HG03280 (cell line): ENCODE data around the gene NOL9.
A peak's percentile ranks its signal among the peaks of the same experiment; 100 is the strongest.

Experiments used
- ATAC-seq: cut with Tn5 transposase; IDR thresholded peaks from one replicate; pipeline ENCODE4 v1.9.1; 2021; ENCODE audit warnings: mild to moderate bottlenecking, moderate library complexity; ENCODE audit not compliant: unreplicated experiment

NOL9 gene

DNA sequence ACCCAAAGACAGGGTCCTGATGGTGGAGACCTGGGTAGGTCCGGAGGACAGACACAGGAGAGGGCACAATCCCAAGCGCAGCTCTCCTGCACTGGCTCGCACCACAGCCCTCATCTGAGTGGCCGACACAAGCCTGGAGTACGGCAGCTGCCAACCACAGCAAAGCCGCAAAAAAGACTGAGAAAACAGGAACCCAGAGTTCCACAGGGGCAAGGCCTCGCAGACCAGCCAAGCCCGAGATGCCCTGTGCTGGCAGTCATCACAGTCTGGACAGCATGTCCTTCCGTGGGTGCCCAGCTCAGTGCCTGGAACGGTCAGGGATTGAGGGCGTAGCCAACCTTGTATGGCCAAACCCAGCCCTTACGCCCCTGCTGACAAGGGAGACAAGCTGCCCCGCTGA is 36.9 kb upstream of the NOL9 start:
- ATAC-seq: no peak

DNA sequence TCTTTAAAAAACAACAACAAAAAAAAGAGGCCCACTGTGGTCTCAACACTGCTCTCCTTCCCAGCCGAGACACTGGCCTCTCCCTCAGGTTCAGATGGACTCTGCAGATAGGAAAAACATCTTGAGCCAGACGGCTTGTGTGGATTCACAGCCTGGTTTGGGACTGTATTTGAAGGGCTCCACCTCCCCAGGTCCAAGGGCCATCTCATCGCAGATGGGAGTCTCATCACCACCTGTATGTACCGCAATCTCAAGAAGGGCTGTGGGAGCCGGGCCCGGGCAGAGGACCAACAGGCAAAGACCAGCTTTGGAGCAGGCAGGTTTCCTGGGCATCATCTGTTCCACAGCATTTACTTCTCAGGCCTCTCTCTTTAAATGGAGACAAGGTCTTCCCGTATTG is 35.7 kb upstream of the NOL9 start:
- no peak for ATAC-seq

DNA sequence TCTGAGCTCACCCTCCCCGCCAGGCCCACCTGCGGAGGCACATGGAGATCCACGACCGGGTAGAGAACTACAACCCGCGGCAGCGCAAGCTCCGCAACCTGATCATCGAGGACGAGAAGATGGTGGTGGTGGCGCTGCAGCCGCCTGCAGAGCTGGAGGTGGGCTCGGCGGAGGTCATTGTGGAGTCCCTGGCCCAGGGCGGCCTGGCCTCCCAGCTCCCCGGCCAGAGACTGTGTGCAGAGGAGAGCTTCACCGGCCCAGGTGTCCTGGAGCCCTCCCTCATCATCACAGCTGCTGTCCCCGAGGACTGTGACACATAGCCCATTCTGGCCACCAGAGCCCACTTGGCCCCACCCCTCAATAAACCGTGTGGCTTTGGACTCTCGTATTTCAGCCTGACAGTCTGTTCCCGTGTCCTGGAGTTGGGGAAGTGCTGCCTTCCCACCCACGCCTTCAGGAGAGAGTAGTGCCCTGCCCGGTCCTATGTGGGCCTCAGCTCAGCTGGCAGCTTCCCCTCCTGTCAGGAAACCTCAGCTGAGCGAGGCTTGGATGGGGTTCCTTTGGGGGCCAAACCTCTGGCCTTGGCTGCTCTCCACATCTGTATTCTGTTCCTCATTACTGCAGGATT is 34.7 kb upstream of the NOL9 start:
- ATAC-seq: no peak

DNA sequence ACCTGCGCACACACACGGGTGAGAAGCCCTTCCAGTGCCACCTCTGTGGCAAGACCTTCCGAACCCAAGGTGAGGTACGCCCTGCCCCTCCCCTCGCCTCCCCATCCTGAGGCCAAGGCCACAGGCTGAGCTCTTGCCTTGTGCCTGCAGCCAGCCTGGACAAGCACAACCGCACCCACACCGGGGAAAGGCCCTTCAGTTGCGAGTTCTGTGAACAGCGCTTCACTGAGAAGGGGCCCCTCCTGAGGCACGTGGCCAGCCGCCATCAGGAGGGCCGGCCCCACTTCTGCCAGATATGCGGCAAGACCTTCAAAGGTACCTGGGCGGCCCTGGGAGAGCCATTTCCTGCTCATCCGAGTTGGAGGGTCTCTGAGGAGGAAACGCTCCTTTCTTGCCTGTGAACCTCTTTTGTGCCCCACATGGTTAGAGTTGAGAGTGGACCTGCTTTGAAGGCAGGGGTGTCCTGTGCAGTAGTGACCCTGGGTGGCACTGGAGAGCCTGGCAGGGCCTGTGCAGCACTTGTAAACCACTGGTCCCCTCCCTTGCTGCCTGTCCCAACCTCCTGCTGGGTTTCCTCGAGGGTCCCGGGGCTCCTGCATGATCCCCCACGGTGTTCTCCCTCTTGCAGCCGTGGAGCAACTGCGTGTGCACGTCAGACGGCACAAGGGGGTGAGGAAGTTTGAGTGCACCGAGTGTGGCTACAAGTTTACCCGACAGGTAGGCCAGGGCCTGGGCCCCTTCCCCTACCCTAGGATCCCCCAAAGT is 34.0 kb upstream of the NOL9 start:
- ATAC-seq: no peak

DNA sequence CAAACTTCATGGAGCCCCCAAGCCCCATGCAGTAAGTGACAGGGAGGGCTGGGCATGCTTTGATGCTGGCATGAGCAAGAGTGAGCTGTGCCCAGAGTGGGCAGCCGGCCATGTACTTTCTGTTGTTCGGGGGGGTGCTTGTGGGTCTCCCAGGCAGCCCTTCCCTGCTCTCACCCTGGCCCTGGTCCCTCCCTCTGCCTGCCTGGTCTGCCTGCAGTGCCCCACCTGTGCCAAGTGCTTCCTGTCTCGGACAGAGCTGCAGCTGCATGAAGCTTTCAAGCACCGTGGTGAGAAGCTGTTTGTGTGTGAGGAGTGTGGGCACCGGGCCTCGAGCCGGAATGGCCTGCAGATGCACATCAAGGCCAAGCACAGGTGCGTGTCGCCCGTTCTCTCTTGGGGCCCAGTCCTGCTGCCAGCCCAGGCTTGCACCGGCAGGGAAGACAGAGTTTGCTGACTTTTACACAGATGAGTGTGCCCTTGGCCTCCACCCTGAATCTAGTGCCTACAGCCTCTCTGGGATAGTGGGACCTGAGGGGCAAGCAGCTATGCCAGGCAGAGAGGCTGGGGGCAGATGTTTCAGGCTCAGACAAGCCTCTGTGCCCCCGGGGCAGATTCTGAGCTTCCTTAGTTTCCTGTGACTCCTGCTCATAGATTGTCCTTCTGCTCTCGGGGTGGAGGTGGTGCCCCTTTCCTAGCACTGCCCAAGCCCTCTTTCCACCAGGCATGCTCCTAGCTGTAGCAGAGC is 33.1 kb upstream of the NOL9 start:
- no peak for ATAC-seq

DNA sequence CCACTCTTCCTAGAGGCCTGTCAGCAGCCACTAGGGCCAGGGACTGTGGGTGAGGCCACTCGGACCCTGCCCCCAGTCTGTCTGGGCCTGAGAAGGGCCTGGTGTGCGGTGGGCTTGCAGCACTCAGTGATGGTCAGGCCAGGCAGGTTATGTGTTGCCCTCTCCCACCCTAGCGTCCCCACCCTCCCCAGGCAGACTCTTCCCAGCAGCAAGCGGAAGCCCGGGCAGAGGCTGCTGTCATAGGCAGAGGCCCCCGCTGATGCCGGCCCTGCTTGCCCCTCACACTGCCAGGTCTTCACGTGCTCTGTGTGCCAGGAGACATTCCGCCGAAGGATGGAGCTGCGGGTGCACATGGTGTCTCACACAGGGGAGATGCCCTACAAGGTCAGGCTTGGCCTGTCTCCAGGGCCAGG is 32.1 kb upstream of the NOL9 start:
- ATAC-seq: no peak

DNA sequence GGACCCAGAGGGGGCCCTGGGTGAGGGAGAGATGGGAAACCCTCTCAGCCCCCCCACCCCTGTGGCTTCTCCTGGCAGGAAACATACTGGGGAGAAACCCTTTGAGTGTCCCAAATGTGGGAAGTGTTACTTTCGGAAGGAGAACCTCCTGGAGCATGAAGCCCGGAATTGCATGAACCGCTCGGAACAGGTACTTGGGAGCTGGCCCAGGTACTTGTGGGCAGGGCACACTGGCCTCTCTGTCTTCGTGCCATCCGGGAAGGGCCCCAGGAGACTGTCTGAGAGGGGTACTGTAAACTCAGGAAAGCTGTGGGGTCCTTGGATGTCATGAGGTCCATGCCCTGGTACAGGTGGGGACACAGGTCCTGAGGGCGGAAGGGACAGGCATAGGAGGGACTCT is 31.5 kb upstream of the NOL9 start:
- ATAC-seq: no peak

DNA sequence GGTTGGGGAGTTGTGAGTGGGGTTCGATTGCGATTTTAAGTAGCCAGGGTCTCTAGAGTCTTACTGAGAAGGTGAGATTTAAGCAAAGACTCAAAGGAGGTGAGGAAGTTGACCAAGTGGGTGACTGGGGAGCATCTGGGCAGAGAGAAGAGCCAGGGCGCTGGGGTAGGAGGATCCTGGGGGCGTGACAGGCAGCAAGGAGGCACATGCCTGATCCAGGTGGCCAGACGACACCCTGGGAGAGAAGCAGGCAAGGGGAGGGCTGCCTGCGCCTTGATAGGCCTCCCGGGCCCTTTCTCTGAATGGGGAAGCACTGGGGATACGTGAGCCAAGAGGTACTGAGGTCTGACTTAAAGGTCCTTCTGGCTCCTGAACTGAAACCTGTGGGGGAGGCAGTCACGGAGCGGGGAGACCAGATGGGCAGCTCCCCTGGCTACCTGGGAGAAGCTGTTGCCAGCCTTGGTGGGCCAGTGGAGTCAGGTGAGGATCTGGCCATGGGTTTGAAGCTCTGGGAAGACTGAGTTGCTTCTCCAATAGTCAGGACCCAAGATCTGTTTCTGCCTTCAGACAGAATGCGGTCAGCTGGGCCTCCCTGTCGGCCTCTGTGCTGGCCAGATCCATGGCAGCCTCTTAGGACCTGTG is 30.9 kb upstream of the NOL9 start:
- ATAC-seq: no peak

DNA sequence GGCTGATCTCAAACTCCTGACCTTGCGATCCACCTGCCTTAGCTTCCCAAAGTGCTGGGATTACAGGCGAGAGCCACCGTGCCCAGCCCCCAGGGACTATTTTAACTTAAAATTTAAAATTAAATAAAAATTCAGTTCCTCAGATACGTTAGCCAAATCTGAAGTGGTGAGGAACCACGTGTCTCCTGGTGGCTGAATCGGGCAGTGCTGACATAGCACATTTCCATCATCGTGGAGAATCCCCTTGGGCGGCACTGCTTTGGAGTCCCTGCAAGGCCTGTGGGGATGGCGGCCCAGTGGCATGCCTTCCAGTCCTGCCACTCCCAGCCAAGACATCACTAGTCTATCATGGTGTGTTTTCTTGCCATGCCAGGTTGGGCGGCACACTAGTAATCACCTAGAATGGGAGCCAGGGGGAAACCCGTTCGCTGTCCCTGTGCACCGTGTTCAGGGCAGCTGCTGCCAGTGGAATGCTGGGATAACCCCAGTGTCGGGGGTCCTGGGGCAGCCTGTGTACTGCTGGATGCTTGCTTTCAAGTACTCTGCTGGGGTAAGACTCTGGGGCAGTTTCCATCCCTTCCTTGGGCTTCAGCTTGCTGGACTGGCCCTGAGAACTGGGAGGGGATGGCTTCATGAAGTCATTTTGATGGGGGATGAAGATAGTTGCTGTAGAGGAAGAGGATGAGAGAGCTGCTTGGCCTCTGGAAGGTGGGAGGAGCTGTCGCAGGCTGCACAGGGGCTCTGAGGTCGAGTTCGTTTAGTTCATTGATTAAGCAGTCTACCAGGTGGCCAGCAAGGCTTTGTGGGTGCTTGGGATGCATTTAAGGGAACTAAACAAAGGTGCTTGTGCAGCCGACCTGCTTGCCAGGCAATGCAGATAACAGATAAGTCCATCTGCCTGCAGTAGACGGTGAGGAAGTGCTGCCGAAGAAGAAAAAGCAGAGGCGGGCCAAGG is 30.1 kb upstream of the NOL9 start:
- ATAC-seq: no peak

DNA sequence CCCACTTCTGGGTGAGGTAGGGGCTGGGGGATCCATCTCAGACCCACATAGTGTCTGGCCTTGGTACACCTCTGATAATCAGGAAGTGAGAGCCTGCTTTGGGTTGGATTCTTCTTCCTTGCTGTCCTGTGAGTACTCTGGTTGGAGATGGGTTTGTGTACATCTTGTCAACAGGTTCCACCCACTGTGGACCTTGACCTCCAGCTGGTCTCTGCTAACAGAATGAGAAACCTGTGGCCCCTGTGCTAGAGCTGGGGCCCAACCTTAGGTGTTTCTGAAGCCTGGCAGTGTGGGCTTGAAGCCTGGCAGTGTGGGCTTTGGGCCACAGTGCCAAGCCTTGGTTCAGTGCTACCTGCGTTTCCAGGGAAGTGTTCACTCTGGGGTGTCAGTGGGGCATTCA is 28.1 kb upstream of the NOL9 start:
- ATAC-seq: no peak

DNA sequence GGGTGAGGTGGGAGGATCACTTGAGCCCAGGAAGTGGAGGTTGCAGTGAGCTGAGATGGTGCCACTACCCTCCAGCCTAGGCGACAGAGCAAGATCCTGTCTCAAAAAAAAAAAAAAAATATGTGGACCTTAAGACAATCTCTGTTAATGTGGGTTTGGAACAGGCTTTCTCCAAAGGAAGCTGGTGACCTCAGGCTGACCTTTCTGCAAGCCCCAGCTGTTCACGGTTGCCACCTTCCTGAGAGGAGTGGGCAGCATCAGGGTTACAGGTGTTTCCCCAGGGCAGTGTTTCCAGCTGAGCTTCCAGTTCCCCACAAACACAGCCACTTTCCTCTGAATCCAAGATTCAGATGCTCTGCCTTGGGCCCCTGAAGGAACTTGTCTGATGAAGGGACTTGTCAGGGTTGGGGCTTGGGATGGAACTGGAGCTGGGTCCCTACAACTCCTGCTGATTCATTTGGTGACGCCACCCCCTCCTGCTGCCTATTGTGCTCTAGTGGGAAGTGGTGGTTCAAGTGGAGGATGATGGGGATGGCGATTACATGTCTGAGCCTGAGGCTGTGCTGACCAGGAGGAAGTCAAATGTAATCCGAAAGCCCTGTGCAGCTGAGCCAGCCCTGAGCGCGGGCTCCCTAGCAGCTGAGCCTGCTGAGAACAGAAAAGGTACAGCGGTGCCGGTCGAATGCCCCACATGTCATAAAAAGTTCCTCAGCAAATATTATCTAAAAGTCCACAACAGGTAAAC is 27.4 kb upstream of the NOL9 start:
- ATAC-seq: no peak

DNA sequence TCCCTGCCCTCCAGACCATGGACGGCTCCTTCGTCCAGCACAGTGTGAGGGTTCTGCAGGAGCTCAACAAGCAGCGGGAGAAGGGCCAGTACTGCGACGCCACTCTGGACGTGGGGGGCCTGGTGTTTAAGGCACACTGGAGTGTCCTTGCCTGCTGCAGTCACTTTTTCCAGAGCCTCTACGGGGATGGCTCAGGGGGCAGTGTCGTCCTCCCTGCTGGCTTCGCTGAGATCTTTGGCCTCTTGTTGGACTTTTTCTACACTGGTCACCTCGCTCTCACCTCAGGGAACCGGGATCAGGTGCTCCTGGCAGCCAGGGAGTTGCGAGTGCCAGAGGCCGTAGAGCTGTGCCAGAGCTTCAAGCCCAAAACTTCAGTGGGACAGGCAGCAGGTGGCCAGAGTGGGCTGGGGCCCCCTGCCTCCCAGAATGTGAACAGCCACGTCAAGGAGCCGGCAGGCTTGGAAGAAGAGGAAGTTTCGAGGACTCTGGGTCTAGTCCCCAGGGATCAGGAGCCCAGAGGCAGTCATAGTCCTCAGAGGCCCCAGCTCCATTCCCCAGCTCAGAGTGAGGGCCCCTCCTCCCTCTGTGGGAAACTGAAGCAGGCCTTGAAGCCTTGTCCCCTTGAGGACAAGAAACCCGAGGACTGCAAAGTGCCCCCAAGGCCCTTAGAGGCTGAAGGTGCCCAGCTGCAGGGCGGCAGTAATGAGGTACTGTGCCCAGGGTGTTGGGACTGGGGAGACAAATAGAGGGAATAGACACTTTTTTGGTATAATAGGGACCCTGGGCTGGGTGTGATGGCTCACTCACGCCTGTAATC is 26.5 kb upstream of the NOL9 start:
- no peak for ATAC-seq

DNA sequence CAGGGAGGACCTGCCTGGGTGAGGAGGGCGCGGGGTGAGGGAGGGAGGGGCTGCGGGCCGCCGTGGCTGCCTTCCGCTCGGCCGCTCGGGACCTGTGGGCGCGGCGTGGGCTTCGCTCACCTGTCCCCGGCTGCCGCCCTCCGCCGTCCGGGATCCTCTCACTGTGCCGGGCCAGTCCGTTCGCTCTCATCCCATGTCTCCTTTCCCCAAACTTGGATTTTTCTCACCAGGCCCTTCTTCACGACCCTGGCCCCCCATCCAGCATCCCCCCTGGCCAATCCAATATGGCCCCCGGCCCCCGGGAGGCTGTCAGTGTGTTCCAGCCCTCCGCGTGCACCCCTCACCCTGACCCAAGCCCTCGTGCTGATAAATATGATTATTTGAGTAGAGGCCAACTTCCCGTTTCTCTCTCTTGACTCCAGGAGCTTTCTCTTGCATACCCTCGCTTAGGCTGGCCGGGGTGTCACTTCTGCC is 25.8 kb upstream of the NOL9 start:
- peak; percentile 4 for ATAC-seq

DNA sequence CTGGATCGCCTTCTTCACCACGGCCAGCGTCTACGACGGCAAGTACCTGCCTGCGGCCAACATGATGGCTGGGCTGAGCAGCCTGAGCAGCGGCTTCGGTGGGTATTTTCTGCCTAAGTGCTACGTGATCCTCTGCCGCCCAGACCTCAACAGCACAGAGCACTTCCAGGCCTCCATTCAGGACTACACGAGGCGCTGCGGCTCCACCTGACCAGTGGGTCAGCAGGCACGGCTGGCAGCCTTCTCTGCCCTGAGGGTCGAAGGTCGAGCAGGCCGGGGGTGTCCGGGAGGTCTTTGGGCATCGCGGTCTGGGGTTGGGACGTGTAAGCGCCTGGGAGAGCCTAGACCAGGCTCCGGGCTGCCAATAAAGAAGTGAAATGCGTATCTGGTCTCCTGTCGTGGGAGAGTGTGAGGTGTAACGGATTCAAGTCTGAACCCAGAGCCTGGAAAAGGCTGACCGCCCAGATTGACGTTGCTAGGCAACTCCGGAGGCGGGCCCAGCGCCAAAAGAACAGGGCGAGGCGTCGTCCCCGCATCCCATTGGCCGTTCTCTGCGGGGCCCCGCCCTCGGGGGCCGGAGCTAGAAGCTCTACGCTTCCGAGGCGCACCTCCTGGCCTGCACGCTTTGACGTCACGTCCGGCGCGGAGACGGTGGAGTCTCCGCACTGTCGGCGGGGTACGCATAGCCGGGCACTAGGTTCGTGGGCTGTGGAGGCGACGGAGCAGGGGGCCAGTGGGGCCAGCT is 25.2 kb upstream of the NOL9 start, which contains the start of gene ZBTB48:
Gene ZBTB48 (plus strand): TSS at position 621 of the 745 bp plus-strand sequence. CDS start 616 bp downstream, outside the sequence.
- ATAC-seq: peak; percentile 98

DNA sequence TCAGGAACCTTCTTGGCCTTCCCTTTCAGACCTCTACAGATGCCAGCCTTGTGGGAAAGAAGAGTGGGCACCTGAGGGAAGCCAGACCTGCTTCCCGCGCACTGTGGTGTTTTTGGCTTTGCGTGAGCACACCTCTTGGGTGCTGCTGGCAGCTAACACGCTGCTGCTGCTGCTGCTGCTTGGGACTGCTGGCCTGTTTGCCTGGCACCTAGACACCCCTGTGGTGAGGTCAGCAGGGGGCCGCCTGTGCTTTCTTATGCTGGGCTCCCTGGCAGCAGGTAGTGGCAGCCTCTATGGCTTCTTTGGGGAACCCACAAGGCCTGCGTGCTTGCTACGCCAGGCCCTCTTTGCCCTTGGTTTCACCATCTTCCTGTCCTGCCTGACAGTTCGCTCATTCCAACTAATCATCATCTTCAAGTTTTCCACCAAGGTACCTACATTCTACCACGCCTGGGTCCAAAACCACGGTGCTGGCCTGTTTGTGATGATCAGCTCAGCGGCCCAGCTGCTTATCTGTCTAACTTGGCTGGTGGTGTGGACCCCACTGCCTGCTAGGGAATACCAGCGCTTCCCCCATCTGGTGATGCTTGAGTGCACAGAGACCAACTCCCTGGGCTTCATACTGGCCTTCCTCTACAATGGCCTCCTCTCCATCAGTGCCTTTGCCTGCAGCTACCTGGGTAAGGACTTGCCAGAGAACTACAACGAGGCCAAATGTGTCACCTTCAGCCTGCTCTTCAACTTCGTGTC is 24.5 kb upstream of the NOL9 start:
- no peak for ATAC-seq

DNA sequence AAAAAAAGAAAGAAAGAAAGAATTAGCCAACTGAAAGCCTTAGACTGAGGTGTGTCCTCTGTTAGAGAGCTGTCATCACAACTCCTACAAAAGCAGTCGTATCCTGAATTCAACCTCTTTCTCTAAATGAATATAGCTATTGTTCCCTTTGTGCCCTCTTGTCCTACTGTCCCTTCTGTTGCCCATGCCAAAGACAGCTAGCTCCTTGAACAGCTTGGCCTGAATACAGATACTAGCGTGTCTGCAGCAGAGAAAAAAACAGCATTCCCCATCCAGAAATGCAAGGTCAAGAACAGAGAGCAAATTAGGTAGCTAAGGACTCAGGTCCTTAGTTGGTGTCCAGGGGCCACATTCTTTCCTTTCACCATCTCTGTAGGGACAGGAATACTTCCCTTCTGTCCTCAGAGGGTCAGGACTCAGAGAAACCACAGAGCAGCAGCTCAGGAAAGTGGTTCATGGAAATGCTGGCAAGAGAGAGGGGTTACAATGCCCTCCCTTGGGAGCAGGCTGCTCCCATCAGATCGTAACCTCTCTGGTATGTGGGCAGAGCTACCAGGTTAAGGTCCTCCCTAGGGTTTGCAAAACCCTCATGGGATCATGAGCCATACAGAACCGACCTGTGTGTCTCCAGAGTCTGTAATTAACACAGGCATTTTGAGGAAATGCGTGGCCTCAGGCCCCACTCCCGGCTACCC is 23.7 kb upstream of the NOL9 start:
- ATAC-seq: no peak

DNA sequence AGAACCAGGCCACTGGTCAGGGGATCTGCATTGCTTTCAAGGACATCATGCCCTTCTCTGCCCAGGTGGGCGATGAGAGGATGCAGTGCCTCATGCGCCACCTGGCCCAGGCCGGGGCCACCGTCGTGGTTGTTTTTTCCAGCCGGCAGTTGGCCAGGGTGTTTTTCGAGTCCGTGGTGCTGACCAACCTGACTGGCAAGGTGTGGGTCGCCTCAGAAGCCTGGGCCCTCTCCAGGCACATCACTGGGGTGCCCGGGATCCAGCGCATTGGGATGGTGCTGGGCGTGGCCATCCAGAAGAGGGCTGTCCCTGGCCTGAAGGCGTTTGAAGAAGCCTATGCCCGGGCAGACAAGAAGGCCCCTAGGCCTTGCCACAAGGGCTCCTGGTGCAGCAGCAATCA is 20.5 kb upstream of the NOL9 start:
- ATAC-seq: no peak
